Measurements from ENCODE around the gene CCL1. TPM values are rescaled to one million over a fixed set of nuclear protein-coding genes. Genes with fewer than 3 reads are reported as not detected.

Gene CCL1
- total and polyA plus RNA-seq, 9 of the 15 experiments (the other 6 are each of a cell fraction or from before 2014, with no cell fraction given), result 0.45 TPM; not detected in 8

- POLR2A ChIA-PET, result no interaction called here
- Histone ChIP-seq H3K9me1 (ENCODE audit: control insufficient read depth, insufficient read depth, low read length) (no peaks in the 10 kb centered on the region), H3K4me3 (no peak overlapping the region), H2AFZ (ENCODE audit: low read depth, low read length) (no peak overlapping the region), H3K9me3 (replicated peaks; ENCODE audit: control insufficient read depth, insufficient read depth, low read depth, low read length) (no peaks in the 10 kb centered on the region), H3K27me3 (ENCODE audit: control insufficient read depth in 2 of 2, insufficient read depth in 2 of 2, low read length in 2 of 2) (peaks cover 0 to 6% of the 10 kb centered on the region in 2 experiments; a peak in 2 of 5 replicates), H3K27ac (ENCODE audit: extremely low read depth, low read depth, low read length) (no peak overlapping the region), H3K4me1 (replicated peaks in 1 of 2; ENCODE audit: control insufficient read depth in 2 of 2, insufficient read depth in 2 of 2, low read length in 2 of 2) (no peaks in the 10 kb centered on the region; a peak in 1 of 5 replicates), H3K9ac (ENCODE audit: insufficient read depth in 1 of 2, low read depth in 2 of 2, low read length in 2 of 2) (no peak overlapping the region), H4K20me1 (replicated peaks; ENCODE audit: control insufficient read depth, insufficient read depth, low read length) (no peaks in the 10 kb centered on the region), H3K4me2 (ENCODE audit: insufficient read depth, low read length) (no peak overlapping the region), H3K79me2 (ENCODE audit: control insufficient read depth, insufficient read depth, low read length) (no peaks in the 10 kb centered on the region), H3K36me3 (ENCODE audit: control insufficient read depth, insufficient read depth, low read length) (no peaks in the 10 kb centered on the region)
- TF ChIP-seq FUS (optimal IDR thresholded peaks at IDR 0.05; ENCODE audit: low read depth, low read length) (no peak), NCOA4 (IDR thresholded peaks at IDR 0.05; ENCODE audit: partially characterized antibody) (no peak), PHF21A (IDR thresholded peaks at IDR 0.05; ENCODE audit: borderline replicate concordance, low read depth) (no peak), SFPQ (IDR thresholded peaks at IDR 0.05; ENCODE audit: low read depth, low read length) (no peak), HOXB6 (CRISPR knock-in tag; IDR thresholded peaks at IDR 0.05; ENCODE audit: borderline replicate concordance) (no peak), CREBBP (IDR thresholded peaks at IDR 0.05; ENCODE audit: low read depth, low read length) (no peak), ZBTB2 (IDR thresholded peaks at IDR 0.05) (no peak), NR4A1 (CRISPR knock-in tag; IDR thresholded peaks at IDR 0.05) (no peak), NR4A1 (tag; IDR thresholded peaks at IDR 0.05) (no peak)
- 37% methylated on average over 5 of the region's 5 CpGs for WGBS (ENCODE audit: insufficient coverage, low coverage, missing lambda C conversion rate)
- DNase-seq (ENCODE audit: extremely low read depth in 1 of 4, low spot score in 3 of 4), result no peak
- in situ Hi-C loops (cut with MboI) (no loop called here), intact Hi-C loops (cut with micrococcal nuclease) (no loop called here)
- BruUV-seq (replicated peaks), result no TSS peak
- CTCF ChIA-PET (ENCODE audit: low intra/inter-chr PET ratio), result no interaction called here
- no peak for ATAC-seq
- FAIRE-seq, result no peak
Measured at GRCh38 chr17:34370376-34370996, 7.5 kb upstream of the CCL1 start.

All from K562 (cell line).